Activated CD4-positive, alpha-beta T cell treated with anti-CD3 and anti-CD28 coated beads, Interleukin-2, amount 10 ng/mL, durations not matched to agents 7 days and 5 days (primary cell): ENCODE results near the gene DNAH7. TPM values are rescaled to one million over a fixed set of nuclear protein-coding genes. Genes with fewer than 3 reads are reported as not detected.
"Not testable (repeated sequence)": the region's sequence is repeated elsewhere in the genome, so short reads cannot be mapped to it uniquely, and the experiment has no call there.

Experiments
- CTCF ChIA-PET: fragments of 350-600 bp; sonication (Branson Sonifier 250); formaldehyde crosslinking; loops from one replicate; lab custom pipeline; 2021; ENCODE audit warnings: antibody characterized with exemption; lab: Charles Lee
- POLR2A ChIA-PET: fragments of 350-600 bp; sonication (Branson Sonifier 250); formaldehyde crosslinking; loops from one replicate; lab custom pipeline; 2021; ENCODE audit warnings: antibody characterized with exemption; lab: Charles Lee
- DNase-seq: peaks from one replicate; pipeline ENCODE4 v3.0.0-alpha.2; 2020
- H3K27ac Mint-ChIP-seq: one replicate; pipeline ENCODE4 v1.8.0; 2021; ENCODE audit warnings: mild to moderate bottlenecking, moderate library complexity, mixed read lengths
- H3K27me3 Mint-ChIP-seq: one replicate; pipeline ENCODE4 v1.8.0; 2021; ENCODE audit warnings: mixed read lengths
- H3K36me3 Mint-ChIP-seq: one replicate; pipeline ENCODE4 v1.8.0; 2021; ENCODE audit warnings: low read depth, mixed read lengths
- H3K4me1 Mint-ChIP-seq: one replicate; pipeline ENCODE4 v1.8.0; 2021; ENCODE audit warnings: mixed read lengths
- H3K4me3 Mint-ChIP-seq: one replicate; pipeline ENCODE4 v1.8.0; 2021; ENCODE audit warnings: mild to moderate bottlenecking, moderate library complexity, mixed read lengths
- H3K9me3 Mint-ChIP-seq: one replicate; pipeline ENCODE4 v1.8.0; 2021; ENCODE audit warnings: mixed read lengths
- total RNA-seq, 2 experiments: library from RNA; stranded (reverse); gene quantifications; one replicate each; pipeline ENCODE4 v1.2.3, GENCODE V29; 2021

The DNAH7 gene
- total RNA-seq, 2 experiments from 2014 or later = 0.04 TPM; not detected in 1

GRCh38 chr2:196096982-196097745 lies 28.5 kb upstream of the DNAH7 start:
- DNase-seq = no peak
- Mint-ChIP-seq H3K27ac (no peak overlapping the region), H3K4me3 (no peak overlapping the region), H3K9me3 (peaks cover 16% of the 10 kb centered on the region), H3K4me1 (peaks cover 11% of the 10 kb centered on the region), H3K27me3 (peaks cover 3% of the 10 kb centered on the region), H3K36me3 (peaks cover 8% of the 10 kb centered on the region)
- CTCF ChIA-PET = interaction anchor here (0.8 to 1.8 kb wide), 2 partner anchors 16 to 42 kb away, joined by 3 read pairs; no protein-coding TSS in a partner anchor
- POLR2A ChIA-PET = no interaction called here

GRCh38 chr2:196096264-196096663 lies 27.6 kb upstream of the DNAH7 start:
- peaks cover 3% of the 10 kb centered on the region for H3K27me3 Mint-ChIP-seq
- no peak overlapping the region for H3K4me3 Mint-ChIP-seq
- H3K9me3 Mint-ChIP-seq = peaks cover 16% of the 10 kb centered on the region
- no peak for DNase-seq
- no peak overlapping the region for H3K27ac Mint-ChIP-seq
- ChIA-PET POLR2A (no interaction called here), CTCF (interaction anchor here (0.9 to 1.8 kb wide), 2 partner anchors 15 to 38 kb away, joined by 3 read pairs; no protein-coding TSS in a partner anchor)
- peaks cover 8% of the 10 kb centered on the region for H3K36me3 Mint-ChIP-seq
- peaks cover 5% of the 10 kb centered on the region for H3K4me1 Mint-ChIP-seq

- POLR2A ChIA-PET, H3K4me3 Mint-ChIP-seq, H3K36me3 Mint-ChIP-seq, H3K27me3 Mint-ChIP-seq: not testable (repeated sequence)
- peak; percentile 46 for DNase-seq
- H3K27ac Mint-ChIP-seq = peak overlapping the region; percentile 13
- H3K9me3 Mint-ChIP-seq = peaks cover 29% of the 10 kb centered on the region
- CTCF ChIA-PET = interaction anchor here (1.5 to 1.7 kb wide), 2 partner anchors 12 kb away, joined by 3 to 4 read pairs; no protein-coding TSS in a partner anchor
- peaks cover 25% of the 10 kb centered on the region for H3K4me1 Mint-ChIP-seq
Measured at GRCh38 chr2:196089448-196089847, 20.8 kb upstream of the DNAH7 start.

DNA sequence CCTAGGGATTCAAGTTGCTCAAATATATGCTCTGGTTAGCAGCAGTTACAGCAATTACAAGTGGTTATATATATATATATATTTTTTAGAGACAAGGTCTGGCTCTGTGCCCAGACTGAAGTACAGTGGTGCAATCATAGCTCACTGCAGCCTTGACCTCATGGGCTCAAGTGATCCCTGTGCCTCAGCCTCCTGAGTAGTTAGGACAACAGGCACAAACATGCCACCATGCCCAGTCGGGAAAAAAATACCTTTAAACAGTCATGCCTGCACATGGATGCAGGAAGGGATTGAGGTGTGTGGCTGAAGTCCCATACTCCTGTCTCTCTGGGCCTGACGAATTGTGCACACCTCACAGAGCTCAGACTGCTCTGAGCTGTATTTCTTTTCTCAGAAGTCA lies 19.6 kb upstream of the DNAH7 start:
- CTCF ChIA-PET = no interaction called here
- Mint-ChIP-seq H3K27ac (no peak overlapping the region), H3K36me3 (no peaks in the 10 kb centered on the region), H3K9me3 (peaks cover 27% of the 10 kb centered on the region), H3K27me3 (no peaks in the 10 kb centered on the region), H3K4me3 (no peak overlapping the region), H3K4me1 (peaks cover 24% of the 10 kb centered on the region)
- POLR2A ChIA-PET = no interaction called here
- no peak for DNase-seq

- Mint-ChIP-seq H3K27me3 (no peaks in the 10 kb centered on the region), H3K36me3 (peaks cover 13% of the 10 kb centered on the region), H3K4me3 (no peak overlapping the region), H3K27ac (no peak overlapping the region), H3K4me1 (peaks cover 24% of the 10 kb centered on the region), H3K9me3 (peaks cover 42% of the 10 kb centered on the region)
- DNase-seq = no peak
- CTCF ChIA-PET = interaction anchor here (0.6 kb wide), 1 partner anchor 189 kb away, joined by 3 read pairs; no protein-coding TSS in a partner anchor
- POLR2A ChIA-PET = no interaction called here
Measured at GRCh38 chr2:196086517-196087368, 18.1 kb upstream of the DNAH7 start.

DNA sequence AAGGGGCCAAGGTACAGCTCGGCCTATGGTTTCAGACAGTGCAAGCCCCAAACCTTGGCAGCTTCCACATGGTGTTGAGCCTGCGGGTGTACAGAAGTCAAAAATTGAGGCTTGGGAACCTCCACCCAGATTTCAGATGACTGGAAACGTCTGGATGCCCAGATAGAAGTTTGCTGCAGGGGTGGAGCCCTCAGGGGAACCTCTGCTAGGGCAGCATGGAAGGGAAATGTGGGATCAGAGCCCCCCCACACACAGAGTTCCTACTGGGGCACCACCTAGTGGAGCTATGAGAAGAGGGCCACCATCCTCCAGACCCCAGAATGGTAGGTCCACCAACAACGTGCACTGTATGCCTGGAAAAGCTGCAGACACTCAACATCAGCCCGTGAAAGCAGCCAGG lies 15.0 kb upstream of the DNAH7 start:
- Mint-ChIP-seq H3K27me3 (no peaks in the 10 kb centered on the region), H3K4me3 (no peak overlapping the region), H3K9me3 (peaks cover 30% of the 10 kb centered on the region), H3K27ac (no peak overlapping the region), H3K36me3 (peaks cover 13% of the 10 kb centered on the region), H3K4me1 (peaks cover 19% of the 10 kb centered on the region)
- ChIA-PET POLR2A (no interaction called here), CTCF (no interaction called here)
- no peak for DNase-seq

DNA sequence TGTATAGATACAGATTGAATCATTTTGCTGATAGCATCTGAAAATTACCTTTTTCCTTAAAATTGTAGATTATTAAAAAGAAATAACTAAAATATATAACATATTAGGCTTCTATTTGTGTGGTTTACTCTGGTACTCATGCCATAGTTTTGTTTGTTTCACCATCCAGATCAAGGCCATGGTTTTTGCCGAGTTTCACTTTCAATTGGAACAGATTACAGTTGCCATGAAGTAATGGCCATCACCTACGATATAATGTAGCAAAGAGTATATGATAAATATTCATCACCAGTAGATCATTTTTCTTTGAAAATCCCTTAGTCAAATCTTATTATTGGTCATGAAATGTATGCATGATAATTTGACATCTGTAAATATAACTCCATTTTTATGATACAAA lies 11.9 kb upstream of the DNAH7 start:
- H3K27me3 Mint-ChIP-seq = no peaks in the 10 kb centered on the region
- H3K36me3 Mint-ChIP-seq = peaks cover 13% of the 10 kb centered on the region
- peaks cover 13% of the 10 kb centered on the region for H3K4me1 Mint-ChIP-seq
- no peak overlapping the region for H3K4me3 Mint-ChIP-seq
- no peak for DNase-seq
- H3K9me3 Mint-ChIP-seq = peaks cover 30% of the 10 kb centered on the region
- ChIA-PET CTCF (interaction anchor here (1.3 kb wide), 1 partner anchor 17 kb away, joined by 3 read pairs; no protein-coding TSS in a partner anchor), POLR2A (no interaction called here)
- H3K27ac Mint-ChIP-seq = peak overlapping the region; percentile 33

- Mint-ChIP-seq H3K27me3 (no peaks in the 10 kb centered on the region), H3K9me3 (peaks cover 18% of the 10 kb centered on the region), H3K4me1 (peaks cover 13% of the 10 kb centered on the region), H3K36me3 (peaks cover 13% of the 10 kb centered on the region), H3K27ac (no peak overlapping the region), H3K4me3 (no peak overlapping the region)
- ChIA-PET CTCF (interaction anchor here (0.6 to 3.8 kb wide), 11 partner anchors 11 to 658 kb away, joined by 3 to 36 read pairs (median 4); partner anchors contain the start of gene DNAH7), POLR2A (no interaction called here)
- no peak for DNase-seq
Measured at GRCh38 chr2:196079052-196079451, 10.4 kb upstream of the DNAH7 start.

- H3K36me3 Mint-ChIP-seq = peaks cover 11% of the 10 kb centered on the region
- H3K4me1 Mint-ChIP-seq = peaks cover 13% of the 10 kb centered on the region
- no peak overlapping the region for H3K4me3 Mint-ChIP-seq
- no peaks in the 10 kb centered on the region for H3K27me3 Mint-ChIP-seq
- ChIA-PET POLR2A (no interaction called here), CTCF (interaction anchor here (0.6 to 3.8 kb wide), 17 partner anchors 10 to 441 kb away, joined by 3 to 36 read pairs (median 3); partner anchors contain the start of gene DNAH7)
- DNase-seq = no peak
- peaks cover 11% of the 10 kb centered on the region for H3K9me3 Mint-ChIP-seq
- no peak overlapping the region for H3K27ac Mint-ChIP-seq
Measured at GRCh38 chr2:196077821-196078220, 9.2 kb upstream of the DNAH7 start.

- peaks cover 13% of the 10 kb centered on the region for H3K4me1 Mint-ChIP-seq
- H3K9me3 Mint-ChIP-seq = peaks cover 3% of the 10 kb centered on the region
- no peak overlapping the region for H3K4me3 Mint-ChIP-seq
- peaks cover 3% of the 10 kb centered on the region for H3K36me3 Mint-ChIP-seq
- H3K27ac Mint-ChIP-seq = no peak overlapping the region
- ChIA-PET POLR2A (interaction anchor here (0.6 kb wide), 1 partner anchor 57 kb away, joined by 3 read pairs; no protein-coding TSS in a partner anchor), CTCF (interaction anchor here (0.7 to 3.8 kb wide), 10 partner anchors 9 to 420 kb away, joined by 3 to 36 read pairs (median 4); partner anchors contain the start of gene DNAH7)
- no peak for DNase-seq
- H3K27me3 Mint-ChIP-seq = no peaks in the 10 kb centered on the region
Measured at GRCh38 chr2:196076778-196077568, 8.3 kb upstream of the DNAH7 start.

- ChIA-PET POLR2A (no interaction called here), CTCF (interaction anchor here (1.4 to 1.5 kb wide), 2 partner anchors 263 to 360 kb away, joined by 3 to 4 read pairs; no protein-coding TSS in a partner anchor)
- no peak overlapping the region for H3K4me3 Mint-ChIP-seq
- H3K4me1 Mint-ChIP-seq = peaks cover 8% of the 10 kb centered on the region
- no peak overlapping the region for H3K27ac Mint-ChIP-seq
- H3K36me3 Mint-ChIP-seq = no peaks in the 10 kb centered on the region
- H3K9me3 Mint-ChIP-seq = no peaks in the 10 kb centered on the region
- DNase-seq = no peak
- H3K27me3 Mint-ChIP-seq = no peaks in the 10 kb centered on the region
Measured at GRCh38 chr2:196075196-196075595, 6.6 kb upstream of the DNAH7 start.

- Mint-ChIP-seq H3K4me1 (peaks cover 3% of the 10 kb centered on the region), H3K27ac (no peak overlapping the region), H3K4me3 (no peak overlapping the region), H3K36me3 (no peaks in the 10 kb centered on the region), H3K27me3 (no peaks in the 10 kb centered on the region), H3K9me3 (no peaks in the 10 kb centered on the region)
- CTCF ChIA-PET = interaction anchor here (0.7 to 1.5 kb wide), 3 partner anchors 263 to 1070 kb away, joined by 3 to 4 read pairs (median 4); no protein-coding TSS in a partner anchor
- DNase-seq = no peak
- POLR2A ChIA-PET = no interaction called here
Measured at GRCh38 chr2:196074631-196075030, 6.0 kb upstream of the DNAH7 start.
